Medulla oblongata (tissue), 1 donor: ENCODE results near the gene PGAP6.

ENCODE experiments used
- DNase-seq: peaks from one replicate; pipeline ENCODE4 v3.0.0-alpha.2; 2015; ENCODE audit errors: extremely low spot score

Gene PGAP6

GRCh38 chr16:401468-402348, 19.9 kb upstream of the PGAP6 start, which contains the start of gene DECR2:
Gene DECR2, plus strand, starts transcription at chr16:401885. Its CDS starts 79 bp downstream, at chr16:401964.
- peak; percentile 93 for DNase-seq

DNA sequence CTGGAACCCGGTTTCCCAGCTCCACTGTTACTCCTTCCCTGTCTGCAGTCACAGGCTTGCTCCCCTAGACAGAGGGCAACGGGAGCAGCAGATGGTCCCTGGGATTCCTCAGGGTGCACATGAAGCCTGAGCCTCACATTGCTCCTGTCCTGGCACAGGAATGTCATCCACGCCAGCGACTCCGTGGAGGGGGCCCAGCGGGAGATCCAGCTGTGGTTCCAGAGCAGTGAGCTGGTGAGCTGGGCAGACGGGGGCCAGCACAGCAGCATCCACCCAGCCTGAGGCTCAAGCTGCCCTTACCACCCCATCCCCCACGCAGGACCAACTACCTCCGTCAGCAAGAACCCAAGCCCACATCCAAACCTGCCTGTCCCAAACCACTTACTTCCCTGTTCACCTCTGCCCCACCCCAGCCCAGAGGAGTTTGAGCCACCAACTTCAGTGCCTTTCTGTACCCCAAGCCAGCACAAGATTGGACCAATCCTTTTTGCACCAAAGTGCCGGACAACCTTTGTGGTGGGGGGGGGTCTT, 18.3 kb upstream of the PGAP6 start:
- DNase-seq = no peak

DNA sequence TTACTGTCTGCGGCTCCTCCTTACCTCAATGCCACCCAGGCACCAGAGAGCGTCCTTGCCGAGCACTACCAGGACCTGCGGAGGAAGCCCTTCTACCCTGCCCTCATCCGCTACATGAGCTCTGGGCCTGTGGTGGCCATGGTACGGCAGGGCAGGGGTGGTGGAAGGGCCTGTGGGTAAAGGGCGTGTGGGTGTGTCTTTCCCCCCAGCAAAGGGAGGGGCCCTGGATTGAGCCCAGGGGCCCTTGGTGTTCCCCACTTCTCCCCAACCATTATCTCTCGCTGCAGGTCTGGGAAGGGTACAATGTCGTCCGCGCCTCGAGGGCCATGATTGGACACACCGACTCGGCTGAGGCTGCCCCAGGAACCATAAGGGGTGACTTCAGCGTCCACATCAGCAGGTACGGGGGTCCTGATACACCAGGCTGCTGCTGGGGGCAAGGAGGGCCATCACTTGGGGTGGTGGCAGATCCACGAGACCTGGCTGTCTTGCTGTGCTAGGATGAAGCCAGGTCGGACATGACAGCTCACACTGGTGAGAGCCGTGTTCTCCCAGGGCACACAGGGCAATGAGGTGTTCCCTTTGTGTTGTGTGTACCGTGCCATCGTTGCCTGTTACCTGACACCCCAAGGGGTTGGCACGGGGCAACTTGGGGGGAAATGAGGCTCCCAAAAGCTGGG, 17.7 kb upstream of the PGAP6 start:
- no peak for DNase-seq

- no peak for DNase-seq
These were observed 17.0 kb upstream of the PGAP6 start for GRCh38 chr16:398561-399339.

GRCh38 chr16:397736-398332, 16.1 kb upstream of the PGAP6 start:
- peak; percentile 53 for DNase-seq

- no peak for DNase-seq
These were observed 15.4 kb upstream of the PGAP6 start, which contains the start of gene NME4 for GRCh38 chr16:397135-397661. Gene NME4, plus strand, starts transcription at chr16:397199. Its CDS starts 24 bp downstream, at chr16:397223.

GRCh38 chr16:396605-397004, 14.8 kb upstream of the PGAP6 start:
- DNase-seq = peak; percentile 63

DNA sequence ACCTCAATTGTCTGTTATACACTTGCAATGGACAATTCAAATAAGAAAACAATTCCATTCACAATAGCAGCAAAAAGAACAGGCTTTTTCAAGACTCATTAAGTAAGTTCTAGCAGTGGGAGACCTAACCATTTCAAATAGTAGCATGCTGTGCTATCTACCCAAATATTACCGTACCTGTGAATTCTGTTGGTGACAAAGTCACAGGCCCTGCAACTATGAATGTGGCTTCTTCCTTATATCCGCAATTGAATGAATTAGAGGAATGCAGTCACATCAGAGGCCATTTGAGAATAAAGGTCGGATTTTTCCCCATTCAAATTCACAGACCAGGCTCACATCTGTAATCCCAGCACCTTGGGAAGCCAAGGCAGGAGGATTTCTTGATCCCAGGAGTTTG, 14.4 kb upstream of the PGAP6 start:
- peak; percentile 71 for DNase-seq

DNA sequence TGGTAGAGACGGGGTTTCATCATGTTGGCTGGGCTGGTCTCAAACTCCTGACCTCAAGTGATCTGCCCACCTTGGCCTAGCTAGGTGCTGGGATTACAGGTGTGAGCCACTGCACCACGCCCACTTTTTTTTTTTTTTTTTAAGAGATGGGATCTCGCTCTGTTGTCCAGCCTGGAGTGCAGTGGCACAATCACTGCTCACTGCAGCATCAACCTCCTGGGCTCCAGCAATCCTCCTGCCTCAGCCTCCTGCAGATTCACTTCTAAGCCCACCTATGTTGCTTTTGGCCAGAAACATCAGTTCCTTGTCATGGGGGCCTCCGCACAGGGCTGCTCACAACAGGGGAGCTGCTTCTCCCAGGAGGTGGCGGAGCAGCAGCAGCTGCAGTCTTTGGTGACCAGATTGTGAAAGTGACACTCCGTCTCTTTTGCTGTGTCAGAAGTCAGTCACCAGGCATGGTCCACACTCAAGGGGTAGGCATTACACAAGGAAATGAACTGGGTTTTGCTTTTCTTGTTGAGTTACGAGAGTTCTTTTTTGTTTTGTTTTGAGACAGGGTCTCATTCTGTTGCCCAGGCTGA, 10.8 kb upstream of the PGAP6 start:
- DNase-seq = no peak

DNA sequence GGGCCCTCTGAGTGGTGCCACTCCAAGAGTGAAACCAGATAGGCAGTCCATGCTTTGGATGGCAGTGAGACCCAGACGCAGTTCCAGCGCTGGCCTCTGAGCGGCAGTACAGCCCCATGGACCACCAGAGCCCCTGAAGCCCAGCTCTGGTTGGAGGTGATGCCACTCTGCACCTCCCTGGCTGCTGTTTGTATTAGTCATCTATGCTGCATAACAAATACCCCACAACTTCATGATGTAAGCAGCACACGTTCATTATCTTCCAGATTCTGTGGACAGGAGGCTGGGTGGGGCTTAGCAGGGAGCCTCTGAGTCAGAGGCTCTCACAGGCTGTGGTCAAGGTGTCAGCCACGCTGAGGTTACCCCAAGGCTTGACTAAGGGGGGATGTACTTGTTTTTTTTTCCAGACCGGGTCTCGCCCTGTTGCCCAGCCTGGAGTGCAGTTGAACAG, 10.1 kb upstream of the PGAP6 start:
- DNase-seq = peak; percentile 53

DNA sequence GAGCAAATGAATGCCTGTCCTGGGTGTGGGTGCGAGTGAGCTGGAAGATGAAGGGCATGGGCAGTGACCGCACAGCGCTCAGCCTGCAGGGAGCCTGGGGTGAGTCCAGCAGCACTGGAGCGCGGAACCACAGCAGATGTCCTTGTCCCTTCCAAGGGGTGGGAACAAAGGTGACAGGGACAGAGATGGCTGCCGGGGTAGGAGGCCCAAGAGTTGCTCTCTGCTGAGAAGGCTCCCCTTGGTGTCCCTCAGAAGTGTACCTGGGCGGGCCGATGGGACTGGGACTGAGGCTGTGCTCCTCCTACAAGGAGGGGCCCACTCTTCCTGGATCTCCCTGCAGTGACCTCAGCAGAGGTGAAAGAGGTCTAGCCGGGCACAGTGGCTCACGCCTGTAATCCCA, 7.6 kb upstream of the PGAP6 start:
- no peak for DNase-seq

GRCh38 chr16:387761-388666, 6.2 kb upstream of the PGAP6 start:
- peak; percentile 33 for DNase-seq

DNA sequence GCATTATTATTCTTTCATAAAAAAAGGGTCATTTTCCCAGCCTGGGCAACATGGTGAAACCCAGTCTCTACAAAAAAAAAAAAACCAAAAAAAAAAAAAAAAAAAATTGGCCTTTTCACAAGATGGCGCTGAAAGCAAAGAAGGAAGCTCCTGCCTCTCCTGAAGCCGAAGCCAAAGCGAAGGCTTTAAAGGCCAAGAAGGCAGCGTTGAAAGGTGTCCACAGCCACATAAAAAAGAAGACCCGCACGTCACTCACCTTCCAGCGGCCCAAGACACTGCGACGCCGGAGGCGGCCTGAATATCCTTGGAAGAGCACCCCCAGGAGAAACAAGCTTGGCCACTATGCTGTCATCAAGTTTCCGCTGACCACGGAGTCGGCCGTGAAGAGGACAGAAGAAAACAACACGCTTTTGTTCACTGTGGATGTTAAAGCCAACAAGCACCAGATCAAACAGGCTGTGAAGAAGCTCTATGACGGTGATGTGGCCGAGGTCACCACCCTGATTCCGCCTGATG, 4.9 kb upstream of the PGAP6 start:
- peak; percentile 86 for DNase-seq

GRCh38 chr16:383326-384051, 1.7 kb upstream of the PGAP6 start:
- DNase-seq = no peak

DNA sequence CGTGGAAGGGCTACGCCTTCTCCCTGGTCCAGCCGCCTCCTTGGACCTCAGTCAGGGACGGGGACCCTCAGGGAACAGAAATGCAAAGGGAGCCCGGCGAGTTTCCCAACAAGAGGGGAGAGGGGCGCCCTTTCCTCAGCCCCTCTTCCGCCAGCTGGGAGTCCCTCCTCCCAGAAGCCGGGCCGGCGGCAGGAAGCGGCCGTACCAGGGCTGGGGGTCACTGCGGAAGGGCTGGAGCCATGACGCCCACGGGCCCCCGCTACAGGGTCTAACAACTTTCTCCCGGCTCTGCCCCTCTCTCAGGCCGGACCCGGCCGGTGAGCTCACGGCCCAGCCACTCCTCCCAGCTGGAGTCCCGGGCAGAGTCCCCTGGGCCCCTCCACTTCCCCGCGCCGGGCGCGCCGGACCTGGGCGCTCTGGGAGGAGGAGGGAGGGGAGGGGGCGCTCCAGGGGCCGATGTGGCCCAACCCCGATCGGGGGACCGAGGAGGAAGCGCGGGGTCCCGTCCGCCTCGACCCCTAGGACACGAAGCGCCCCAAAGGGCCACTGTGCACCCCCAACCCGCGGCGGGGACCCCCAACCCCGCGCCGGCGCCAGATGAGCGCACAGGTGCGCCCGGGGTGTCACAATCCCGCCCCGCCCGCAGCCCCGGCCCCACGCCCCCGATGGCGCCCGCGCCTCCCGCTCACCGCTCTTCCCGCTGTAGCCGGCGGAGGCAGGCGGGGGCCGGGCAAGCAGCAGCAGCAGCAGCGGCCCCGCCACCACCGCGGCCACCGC, 578 bp downstream of the PGAP6 start:
- peak; percentile 10 for DNase-seq

DNA sequence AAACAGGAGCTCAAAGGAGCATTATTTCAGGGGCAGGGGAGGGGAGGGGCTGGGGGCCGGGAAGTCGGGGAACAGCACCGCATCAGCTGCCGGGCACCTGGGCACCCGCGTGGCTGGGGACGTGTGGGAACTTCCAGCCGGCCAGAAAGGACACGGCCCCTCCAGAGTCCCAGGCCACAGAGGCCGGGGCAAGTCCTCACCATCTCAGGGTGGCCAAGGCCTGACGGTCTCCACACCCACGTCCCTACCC, 1.1 kb downstream of the PGAP6 start:
- no peak for DNase-seq

- no peak for DNase-seq
These were observed 1.6 kb downstream of the PGAP6 start for GRCh38 chr16:379961-380761.
